Body of pancreas (tissue), 4 donors: Measurements from ENCODE around the gene NECTIN1.

Experiments
- POLR2A ChIP-seq, 3 donors: fragments of 450-650 bp; IDR thresholded peaks; one replicate each; pipeline ENCODE4 v1.6.1; 2016; ENCODE audit warnings: antibody characterized with exemption in 3 of 3, mild to moderate bottlenecking in 2 of 3
- TF ChIP-seq, protein P1 (sequence below), 7 experiments: fragments of 450-650 bp in 4 of 7; fragments of 200-600 bp in 3 of 7; sonication (generic) in 3 of 7; IDR thresholded peaks; one replicate each; pipeline ENCODE4 v1.5.1; 2016 to 2019; ENCODE audit warnings: antibody characterized with exemption in 7 of 7

DNA sequence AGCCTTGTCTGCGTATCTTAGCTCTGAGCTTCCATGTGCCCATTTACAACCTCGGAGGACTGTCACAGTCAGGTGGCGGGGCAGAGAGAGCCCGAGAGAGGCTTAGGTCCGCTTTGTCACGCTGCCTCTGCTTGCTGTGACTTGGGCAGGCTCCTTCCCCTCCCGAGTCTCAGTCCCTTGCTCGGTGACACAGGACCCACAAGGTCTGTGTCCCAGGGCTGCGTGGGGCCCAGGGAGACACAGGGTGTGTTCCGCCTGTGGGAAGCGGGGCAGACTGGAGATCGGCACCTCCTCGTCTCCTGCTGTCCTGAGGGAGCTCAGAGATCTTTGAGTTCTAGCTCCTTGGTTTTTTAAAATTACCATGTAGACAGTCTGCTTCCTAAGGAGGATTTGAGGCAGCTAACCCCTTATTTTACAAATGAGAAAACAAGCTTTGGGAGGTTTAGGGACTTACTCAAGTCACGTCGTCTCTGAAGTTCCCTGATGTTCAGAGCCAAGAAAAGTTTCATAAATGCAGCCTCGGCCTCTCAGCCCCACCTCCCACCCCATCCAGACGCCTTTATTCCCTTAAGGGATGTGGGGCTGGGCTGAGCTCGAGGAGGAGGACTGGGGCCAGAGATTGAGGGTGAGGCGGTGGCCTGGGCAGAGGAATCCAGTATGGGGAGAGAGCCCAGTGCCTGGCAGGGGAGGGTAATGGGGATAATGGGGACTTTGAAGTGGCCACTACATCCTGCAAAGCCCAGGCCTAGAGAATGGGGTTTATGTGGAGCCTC, 103.6 kb downstream of the NECTIN1 start:
- TF ChIP-seq, protein P1, sequence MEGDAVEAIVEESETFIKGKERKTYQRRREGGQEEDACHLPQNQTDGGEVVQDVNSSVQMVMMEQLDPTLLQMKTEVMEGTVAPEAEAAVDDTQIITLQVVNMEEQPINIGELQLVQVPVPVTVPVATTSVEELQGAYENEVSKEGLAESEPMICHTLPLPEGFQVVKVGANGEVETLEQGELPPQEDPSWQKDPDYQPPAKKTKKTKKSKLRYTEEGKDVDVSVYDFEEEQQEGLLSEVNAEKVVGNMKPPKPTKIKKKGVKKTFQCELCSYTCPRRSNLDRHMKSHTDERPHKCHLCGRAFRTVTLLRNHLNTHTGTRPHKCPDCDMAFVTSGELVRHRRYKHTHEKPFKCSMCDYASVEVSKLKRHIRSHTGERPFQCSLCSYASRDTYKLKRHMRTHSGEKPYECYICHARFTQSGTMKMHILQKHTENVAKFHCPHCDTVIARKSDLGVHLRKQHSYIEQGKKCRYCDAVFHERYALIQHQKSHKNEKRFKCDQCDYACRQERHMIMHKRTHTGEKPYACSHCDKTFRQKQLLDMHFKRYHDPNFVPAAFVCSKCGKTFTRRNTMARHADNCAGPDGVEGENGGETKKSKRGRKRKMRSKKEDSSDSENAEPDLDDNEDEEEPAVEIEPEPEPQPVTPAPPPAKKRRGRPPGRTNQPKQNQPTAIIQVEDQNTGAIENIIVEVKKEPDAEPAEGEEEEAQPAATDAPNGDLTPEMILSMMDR (IDR thresholded peaks at IDR 0.05), result no peak
- TF ChIP-seq POLR2A (IDR thresholded peaks at IDR 0.05), result no peak
